ENCODE measurements around the gene GSDME.

DNA sequence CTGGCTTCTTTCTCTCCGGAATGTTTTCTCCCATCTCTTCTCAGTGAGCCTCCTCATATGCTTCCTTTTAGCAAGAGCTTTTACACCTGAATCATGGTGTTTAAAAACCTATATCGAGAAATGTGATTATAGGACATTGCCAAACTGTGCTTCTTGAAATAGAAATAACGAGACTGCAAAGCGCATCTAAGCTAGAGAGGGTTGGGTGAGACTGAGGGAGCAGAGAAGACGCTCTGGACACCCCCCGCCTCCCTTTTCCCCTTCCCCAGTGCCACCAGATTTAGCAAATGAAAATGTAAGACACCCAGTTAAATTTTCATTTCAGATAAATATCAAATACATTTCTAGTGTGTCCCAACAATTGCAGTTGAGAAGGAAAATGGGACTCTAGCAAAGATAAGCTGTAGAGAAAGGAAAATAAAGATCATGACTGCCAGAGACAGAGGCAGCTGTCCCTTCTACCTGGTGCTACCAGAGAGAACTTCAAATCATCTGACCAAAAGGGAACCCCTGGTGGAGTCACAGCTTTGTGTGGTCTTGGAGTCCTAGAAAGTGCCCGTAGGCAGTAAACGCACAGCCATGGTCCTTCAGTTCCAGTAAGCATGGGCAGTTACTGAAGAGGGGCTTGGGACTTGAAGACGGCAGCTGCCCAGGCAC, 14.6 kb downstream of the GSDME start:
- TF ChIP-seq, protein P1, sequence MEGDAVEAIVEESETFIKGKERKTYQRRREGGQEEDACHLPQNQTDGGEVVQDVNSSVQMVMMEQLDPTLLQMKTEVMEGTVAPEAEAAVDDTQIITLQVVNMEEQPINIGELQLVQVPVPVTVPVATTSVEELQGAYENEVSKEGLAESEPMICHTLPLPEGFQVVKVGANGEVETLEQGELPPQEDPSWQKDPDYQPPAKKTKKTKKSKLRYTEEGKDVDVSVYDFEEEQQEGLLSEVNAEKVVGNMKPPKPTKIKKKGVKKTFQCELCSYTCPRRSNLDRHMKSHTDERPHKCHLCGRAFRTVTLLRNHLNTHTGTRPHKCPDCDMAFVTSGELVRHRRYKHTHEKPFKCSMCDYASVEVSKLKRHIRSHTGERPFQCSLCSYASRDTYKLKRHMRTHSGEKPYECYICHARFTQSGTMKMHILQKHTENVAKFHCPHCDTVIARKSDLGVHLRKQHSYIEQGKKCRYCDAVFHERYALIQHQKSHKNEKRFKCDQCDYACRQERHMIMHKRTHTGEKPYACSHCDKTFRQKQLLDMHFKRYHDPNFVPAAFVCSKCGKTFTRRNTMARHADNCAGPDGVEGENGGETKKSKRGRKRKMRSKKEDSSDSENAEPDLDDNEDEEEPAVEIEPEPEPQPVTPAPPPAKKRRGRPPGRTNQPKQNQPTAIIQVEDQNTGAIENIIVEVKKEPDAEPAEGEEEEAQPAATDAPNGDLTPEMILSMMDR (IDR thresholded peaks at IDR 0.05 in 4 of 5, conservative IDR thresholded peaks at IDR 0.05 in 1 of 5) = no peak
- TF ChIP-seq POLR2A (IDR thresholded peaks at IDR 0.05) = no peak
